Stimulated activated CD8-positive, alpha-beta memory T cell treated with anti-CD3 and anti-CD28 coated beads, Interleukin-15, amount 100 ng/mL, for 48 hours (primary cell): ENCODE results near the gene SETD7.
"Not testable (repeated sequence)": the region's sequence is repeated elsewhere in the genome, so short reads cannot be mapped to it uniquely, and the experiment has no call there.

Source experiments
- DNase-seq, 2 donors: peaks; one replicate each; pipeline ENCODE4 v3.0.0-alpha.2; 2020; ENCODE audit warnings: low read depth in 2 of 2

SETD7 gene

GRCh38 chr4:139468756-139469155 is 87.3 kb downstream of the SETD7 start:
- DNase-seq, result not testable (repeated sequence)

GRCh38 chr4:139465922-139466321 is 90.1 kb downstream of the SETD7 start:
- no peak for DNase-seq

GRCh38 chr4:139464512-139464911 is 91.5 kb downstream of the SETD7 start:
- not testable (repeated sequence) for DNase-seq

- DNase-seq, result no peak
These were observed 94.9 kb downstream of the SETD7 start for GRCh38 chr4:139461022-139461628.

DNA sequence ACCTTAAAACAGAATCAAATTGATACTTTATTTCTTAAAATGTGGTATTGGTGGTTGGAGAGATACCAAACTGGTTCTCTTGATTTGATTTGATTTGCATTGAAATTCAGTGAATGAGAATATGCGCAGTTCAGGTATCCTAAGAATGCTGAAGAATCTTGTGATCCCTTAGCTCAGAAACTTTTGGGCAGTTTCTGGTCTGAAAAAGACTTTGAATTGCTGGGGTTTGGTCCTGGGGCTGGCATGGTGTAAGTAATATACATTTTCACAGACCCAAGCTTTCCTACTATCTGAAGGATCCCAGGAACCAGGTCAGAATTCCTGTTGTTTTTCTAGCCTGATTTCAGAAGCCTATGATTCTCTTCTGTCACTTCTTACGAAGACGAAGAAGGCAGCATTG is 95.5 kb downstream of the SETD7 start:
- DNase-seq, result no peak

DNA sequence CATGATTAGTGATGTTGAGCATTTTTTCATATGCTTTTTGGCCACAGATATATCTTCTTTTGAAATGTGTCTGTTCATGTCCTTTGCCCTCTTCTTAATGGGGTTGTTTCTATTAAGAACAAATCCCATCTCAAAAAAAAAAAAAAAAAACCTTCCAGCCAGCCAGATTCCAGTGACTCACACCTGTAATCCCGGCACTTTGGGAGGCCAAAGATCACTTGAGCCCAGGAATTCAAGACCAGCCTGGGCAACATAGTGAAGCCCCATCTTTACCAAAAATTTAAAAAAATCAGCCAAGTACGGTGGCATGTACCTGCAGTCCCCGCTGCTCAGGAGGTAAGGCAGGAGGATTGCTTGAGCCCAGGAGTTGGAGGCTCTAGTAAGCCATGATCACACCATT is 97.0 kb downstream of the SETD7 start:
- DNase-seq, result no peak

DNA sequence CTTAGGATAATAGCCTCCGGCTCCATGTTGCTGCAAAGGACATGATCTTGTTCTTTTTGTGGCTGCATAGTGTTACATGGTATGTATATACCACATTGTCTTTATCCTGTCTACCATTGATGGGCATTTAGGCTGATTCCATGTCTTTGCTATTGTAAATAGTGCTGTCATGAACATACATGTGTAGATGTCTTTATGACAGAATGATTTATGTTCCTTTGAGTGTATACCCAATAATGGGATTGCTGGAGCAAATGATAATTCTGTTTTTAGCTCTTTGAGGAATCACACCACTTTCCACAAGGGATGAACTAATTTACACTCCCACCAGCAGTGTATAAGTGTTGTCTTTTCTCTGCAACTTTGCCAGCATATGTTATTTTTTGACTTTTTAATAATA is 97.5 kb downstream of the SETD7 start:
- DNase-seq, result no peak

DNA sequence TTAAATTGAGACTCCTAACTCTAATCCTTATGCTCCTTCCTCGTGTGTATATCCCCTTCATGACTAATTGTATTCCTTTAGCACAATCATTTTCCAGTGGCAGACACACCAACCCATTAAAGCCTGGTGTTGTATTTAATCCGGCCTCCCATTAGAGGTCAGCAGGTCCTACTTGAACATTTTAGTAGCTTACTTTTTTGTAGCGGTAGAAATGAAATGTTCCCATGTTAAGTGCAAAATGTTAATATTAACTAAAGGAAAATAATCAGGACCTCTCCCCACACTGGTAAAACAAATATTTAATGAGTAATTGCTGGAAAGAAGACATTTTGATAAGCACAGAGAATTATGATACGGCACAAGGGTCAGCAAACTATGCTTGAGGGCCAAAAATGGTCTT is 98.7 kb downstream of the SETD7 start:
- DNase-seq, result no peak

GRCh38 chr4:139455126-139455538 is 100.9 kb downstream of the SETD7 start:
- no peak for DNase-seq

- no peak for DNase-seq
These were observed 101.6 kb downstream of the SETD7 start, which contains the start of gene RAB33B for GRCh38 chr4:139454111-139455045. TSS of gene RAB33B (plus strand) at chr4:139454121. CDS start at chr4:139454196, 75 bp downstream.

DNA sequence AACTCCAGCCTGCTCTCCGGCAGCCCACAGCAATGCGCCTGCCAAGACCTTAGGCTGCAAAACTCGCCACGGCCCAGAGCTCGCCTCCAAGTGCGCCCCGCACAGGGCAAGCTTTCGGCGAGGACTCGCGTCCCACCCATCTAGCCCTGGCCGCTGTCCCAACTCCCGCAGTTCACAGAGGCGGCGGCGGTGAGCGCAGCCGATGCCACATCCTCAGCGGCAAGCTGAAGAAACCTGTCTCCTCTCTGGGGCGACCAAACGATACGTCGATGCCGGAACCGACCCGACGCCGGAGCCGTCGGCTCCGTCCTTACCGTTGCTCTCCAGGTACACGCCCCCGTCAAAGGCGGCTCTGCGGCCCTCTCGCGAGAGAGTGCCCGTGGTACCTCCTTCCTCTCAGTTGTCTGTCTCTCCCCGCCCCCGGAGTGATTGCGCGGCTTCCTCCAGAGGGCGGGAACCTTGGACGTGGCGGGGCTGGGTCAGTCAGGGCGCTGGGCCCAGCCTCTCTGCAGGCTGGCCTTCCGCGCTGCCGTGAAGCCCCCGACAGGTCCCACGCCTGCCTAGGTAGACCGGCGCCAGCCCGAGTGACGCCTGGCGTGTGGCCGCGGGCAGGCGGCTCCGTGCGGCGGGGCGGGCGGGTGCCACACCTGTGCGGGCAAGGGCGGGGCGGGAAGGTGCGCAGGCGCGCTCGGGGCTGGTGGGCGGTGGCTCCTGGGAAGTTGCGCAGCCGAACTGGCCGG is 102.5 kb downstream of the SETD7 start:
- peak; percentile 93 to 95 for DNase-seq

DNA sequence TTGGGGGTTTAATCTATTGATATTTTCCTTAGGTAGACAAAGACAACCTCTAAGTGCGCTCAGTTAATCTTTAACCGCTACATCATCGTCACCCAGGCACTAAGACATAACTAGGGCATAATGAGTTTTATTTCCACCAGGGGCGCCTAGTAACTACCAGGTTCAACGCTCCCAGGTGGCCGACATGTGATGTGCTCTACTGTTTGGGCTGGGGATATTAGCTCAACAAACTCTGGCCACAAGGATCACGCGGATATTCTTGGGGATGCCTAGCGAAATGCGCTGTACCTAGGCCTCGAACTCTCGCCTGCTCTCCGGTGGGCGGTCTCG is 103.0 kb downstream of the SETD7 start:
- no peak for DNase-seq

- no peak for DNase-seq
These were observed 104.0 kb downstream of the SETD7 start for GRCh38 chr4:139451997-139452396.

GRCh38 chr4:139450586-139450985 is 105.4 kb downstream of the SETD7 start:
- no peak for DNase-seq

DNA sequence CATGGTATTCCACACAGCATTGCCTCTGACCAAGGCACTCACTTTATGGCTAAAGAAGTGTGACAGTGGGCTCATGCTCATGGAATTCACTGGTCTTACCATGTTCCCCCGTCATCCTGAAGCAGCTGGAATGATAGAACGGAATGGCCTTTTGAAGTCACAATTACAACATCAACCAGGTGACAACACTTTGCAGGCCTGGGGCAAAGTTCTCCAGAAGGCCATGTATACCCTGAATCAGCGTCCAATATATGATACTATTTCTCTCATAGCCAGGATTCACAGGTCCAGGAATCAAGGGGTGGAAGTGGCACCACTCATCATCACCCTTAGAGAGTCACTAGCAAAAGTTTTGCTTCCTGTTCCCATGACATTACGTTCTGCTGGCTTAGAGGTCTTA is 108.9 kb downstream of the SETD7 start:
- not testable (repeated sequence) for DNase-seq
